Thyroid gland (tissue), 4 donors: Measurements from ENCODE around the gene TAOK1.

ENCODE experiments used
- POLR2A ChIP-seq, 2 donors: fragments of 450-650 bp; IDR thresholded peaks; one replicate each; pipeline ENCODE4 v1.6.1; 2017; ENCODE audit warnings: antibody characterized with exemption in 2 of 2, mild to moderate bottlenecking in 2 of 2, moderate library complexity in 1 of 2
- TF ChIP-seq, protein P1 (sequence below), 6 experiments: fragments of 200-600 bp in 3 of 6; fragments of 450-650 bp in 3 of 6; sonication (generic) in 3 of 6; IDR thresholded peaks; one replicate each; pipeline ENCODE4 v1.5.1; 2016 to 2019; ENCODE audit warnings: antibody characterized with exemption in 6 of 6, mild to moderate bottlenecking in 2 of 6, inconsistent platforms in 1 of 6, moderate library complexity in 1 of 6

DNA sequence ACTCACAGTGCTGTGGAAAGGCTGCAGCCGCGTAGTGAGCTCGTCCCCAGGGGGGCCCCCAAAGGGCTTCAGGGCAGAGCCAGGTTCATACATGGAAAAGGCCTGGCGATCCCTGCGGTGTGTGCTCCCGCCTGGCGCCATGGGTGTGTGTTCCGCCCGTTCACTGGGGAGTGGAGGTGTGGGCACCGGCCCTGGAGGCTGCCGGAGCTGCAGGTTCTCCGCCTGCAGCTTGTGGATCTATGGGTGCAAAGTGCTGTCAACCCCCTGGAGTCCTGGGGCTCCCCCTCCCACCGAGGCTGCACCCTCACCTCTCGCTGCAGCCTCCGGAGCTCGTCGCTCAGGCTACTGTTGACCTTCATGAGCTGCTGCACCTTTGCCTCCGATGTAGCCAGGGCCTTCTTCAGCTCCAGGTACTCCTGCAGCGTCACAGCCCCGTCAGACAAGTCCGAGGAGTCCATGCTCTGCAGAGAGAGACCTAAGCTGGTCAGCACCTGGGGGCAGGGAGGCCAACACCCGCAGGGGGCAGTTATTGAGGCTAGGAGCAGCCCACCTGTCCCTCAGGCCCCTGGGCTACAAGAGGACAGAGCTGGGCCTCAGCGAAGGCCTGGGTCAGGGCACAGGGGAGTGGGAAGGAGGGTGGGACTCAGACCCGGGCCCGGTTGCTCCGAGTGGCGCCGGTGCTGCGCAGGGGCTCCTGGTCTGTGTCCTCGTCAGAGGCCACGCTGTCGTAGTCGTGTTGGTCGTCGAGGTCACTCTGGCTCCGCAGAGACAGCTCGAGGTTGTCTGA, 186.2 kb downstream of the TAOK1 start:
- TF ChIP-seq, protein P1, sequence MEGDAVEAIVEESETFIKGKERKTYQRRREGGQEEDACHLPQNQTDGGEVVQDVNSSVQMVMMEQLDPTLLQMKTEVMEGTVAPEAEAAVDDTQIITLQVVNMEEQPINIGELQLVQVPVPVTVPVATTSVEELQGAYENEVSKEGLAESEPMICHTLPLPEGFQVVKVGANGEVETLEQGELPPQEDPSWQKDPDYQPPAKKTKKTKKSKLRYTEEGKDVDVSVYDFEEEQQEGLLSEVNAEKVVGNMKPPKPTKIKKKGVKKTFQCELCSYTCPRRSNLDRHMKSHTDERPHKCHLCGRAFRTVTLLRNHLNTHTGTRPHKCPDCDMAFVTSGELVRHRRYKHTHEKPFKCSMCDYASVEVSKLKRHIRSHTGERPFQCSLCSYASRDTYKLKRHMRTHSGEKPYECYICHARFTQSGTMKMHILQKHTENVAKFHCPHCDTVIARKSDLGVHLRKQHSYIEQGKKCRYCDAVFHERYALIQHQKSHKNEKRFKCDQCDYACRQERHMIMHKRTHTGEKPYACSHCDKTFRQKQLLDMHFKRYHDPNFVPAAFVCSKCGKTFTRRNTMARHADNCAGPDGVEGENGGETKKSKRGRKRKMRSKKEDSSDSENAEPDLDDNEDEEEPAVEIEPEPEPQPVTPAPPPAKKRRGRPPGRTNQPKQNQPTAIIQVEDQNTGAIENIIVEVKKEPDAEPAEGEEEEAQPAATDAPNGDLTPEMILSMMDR (IDR thresholded peaks at IDR 0.05): no peak
- TF ChIP-seq POLR2A (IDR thresholded peaks at IDR 0.05): no peak
